Upper lobe of right lung (tissue), 1 donor: Measurements from ENCODE around the gene SLC23A1. TPM values are rescaled to one million over a fixed set of nuclear protein-coding genes. Genes with fewer than 3 reads are reported as not detected.

Experiments
- ATAC-seq: fragments of 200-7000 bp; cut with Tn5 transposase; one replicate; pipeline ENCODE4 v1.9.1; 2020; ENCODE audit warnings: mild to moderate bottlenecking, moderate library complexity
- DNase-seq: peaks from one replicate; pipeline ENCODE4 v3.0.0-alpha.2; 2020
- H3K27ac ChIP-seq: fragments of 200-600 bp; one replicate; pipeline ENCODE4 v1.8.0; 2022
- H3K27me3 ChIP-seq: fragments of 200-600 bp; one replicate; pipeline ENCODE4 v1.8.0; 2022; ENCODE audit warnings: mild to moderate bottlenecking
- H3K36me3 ChIP-seq: fragments of 200-600 bp; one replicate; pipeline ENCODE4 v1.8.0; 2022
- H3K4me1 ChIP-seq: fragments of 200-600 bp; one replicate; pipeline ENCODE4 v1.8.0; 2022
- H3K4me3 ChIP-seq: fragments of 200-600 bp; one replicate; pipeline ENCODE4 v1.8.0; 2022; ENCODE audit warnings: mild to moderate bottlenecking
- H3K9me3 ChIP-seq: fragments of 200-600 bp; one replicate; pipeline ENCODE4 v1.8.0; 2022
- intact Hi-C: fragments of 100-400 bp; cut with DNase I; formaldehyde crosslinking; loops from one replicate; pipeline ENCODE4 v1.11.0; 2022
- total RNA-seq: library from RNA; stranded (reverse); fragmentation: NEBNext Ultra II Directional; extraction: Animal tissue kit (Norgen Biotek cat#: 25700); gene quantifications from one replicate; pipeline ENCODE4 v1.2.1, GENCODE V29; 2021
- TF ChIP-seq, protein P1 (sequence below): fragments of 200-600 bp; IDR thresholded peaks from one replicate; pipeline ENCODE4 v1.8.0; 2022; ENCODE audit warnings: antibody characterized with exemption
- donor health status: DM: no; HTN: yes; CAD: no; lungs with severe emphysema.

SLC23A1 gene
- total RNA-seq, 1 donor from 2014 or later = not detected

- H3K4me3 ChIP-seq = no peak overlapping the region
- TF ChIP-seq, protein P1, sequence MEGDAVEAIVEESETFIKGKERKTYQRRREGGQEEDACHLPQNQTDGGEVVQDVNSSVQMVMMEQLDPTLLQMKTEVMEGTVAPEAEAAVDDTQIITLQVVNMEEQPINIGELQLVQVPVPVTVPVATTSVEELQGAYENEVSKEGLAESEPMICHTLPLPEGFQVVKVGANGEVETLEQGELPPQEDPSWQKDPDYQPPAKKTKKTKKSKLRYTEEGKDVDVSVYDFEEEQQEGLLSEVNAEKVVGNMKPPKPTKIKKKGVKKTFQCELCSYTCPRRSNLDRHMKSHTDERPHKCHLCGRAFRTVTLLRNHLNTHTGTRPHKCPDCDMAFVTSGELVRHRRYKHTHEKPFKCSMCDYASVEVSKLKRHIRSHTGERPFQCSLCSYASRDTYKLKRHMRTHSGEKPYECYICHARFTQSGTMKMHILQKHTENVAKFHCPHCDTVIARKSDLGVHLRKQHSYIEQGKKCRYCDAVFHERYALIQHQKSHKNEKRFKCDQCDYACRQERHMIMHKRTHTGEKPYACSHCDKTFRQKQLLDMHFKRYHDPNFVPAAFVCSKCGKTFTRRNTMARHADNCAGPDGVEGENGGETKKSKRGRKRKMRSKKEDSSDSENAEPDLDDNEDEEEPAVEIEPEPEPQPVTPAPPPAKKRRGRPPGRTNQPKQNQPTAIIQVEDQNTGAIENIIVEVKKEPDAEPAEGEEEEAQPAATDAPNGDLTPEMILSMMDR = peak; percentile 86
- no peaks in the 10 kb centered on the region for H3K27me3 ChIP-seq
- peak; percentile 94 for ATAC-seq
- peaks cover 46% of the 10 kb centered on the region for H3K36me3 ChIP-seq
- no peak for DNase-seq
- intact Hi-C loops = loop anchor here (5.0 kb wide), 1 partner anchor 90 kb away; no protein-coding TSS in a partner anchor
- H3K27ac ChIP-seq = no peak overlapping the region
- no peaks in the 10 kb centered on the region for H3K9me3 ChIP-seq
- H3K4me1 ChIP-seq = peaks cover 7% of the 10 kb centered on the region
Measured at GRCh38 chr5:139422307-139422893, 39.3 kb upstream of the SLC23A1 start.

GRCh38 chr5:139419226-139420192 lies 36.4 kb upstream of the SLC23A1 start:
- no peak for ATAC-seq
- TF ChIP-seq, protein P1 = no peak
- H3K9me3 ChIP-seq = no peaks in the 10 kb centered on the region
- H3K4me1 ChIP-seq = peaks cover 18% of the 10 kb centered on the region
- H3K4me3 ChIP-seq = no peak overlapping the region
- DNase-seq = no peak
- intact Hi-C loops = loop anchor here (5.0 kb wide), 1 partner anchor 93 kb away; no protein-coding TSS in a partner anchor
- H3K27ac ChIP-seq = no peak overlapping the region
- peaks cover 31% of the 10 kb centered on the region for H3K36me3 ChIP-seq
- H3K27me3 ChIP-seq = no peaks in the 10 kb centered on the region

GRCh38 chr5:139418793-139419192 lies 35.7 kb upstream of the SLC23A1 start:
- ATAC-seq (no peak), DNase-seq (no peak)
- Histone ChIP-seq H3K27me3 (no peaks in the 10 kb centered on the region), H3K4me3 (no peak overlapping the region), H3K36me3 (peaks cover 25% of the 10 kb centered on the region), H3K27ac (no peak overlapping the region), H3K9me3 (no peaks in the 10 kb centered on the region), H3K4me1 (peaks cover 18% of the 10 kb centered on the region)
- intact Hi-C loops = no loop called here
- TF ChIP-seq, protein P1 = no peak

- TF ChIP-seq, protein P1 = no peak
- ATAC-seq = no peak
- Histone ChIP-seq H3K4me1 (peaks cover 18% of the 10 kb centered on the region), H3K4me3 (no peak overlapping the region), H3K9me3 (no peaks in the 10 kb centered on the region), H3K27ac (no peak overlapping the region), H3K36me3 (peaks cover 20% of the 10 kb centered on the region), H3K27me3 (no peaks in the 10 kb centered on the region)
- no peak for DNase-seq
- intact Hi-C loops = no loop called here
Measured at GRCh38 chr5:139417214-139417613, 34.1 kb upstream of the SLC23A1 start.

DNA sequence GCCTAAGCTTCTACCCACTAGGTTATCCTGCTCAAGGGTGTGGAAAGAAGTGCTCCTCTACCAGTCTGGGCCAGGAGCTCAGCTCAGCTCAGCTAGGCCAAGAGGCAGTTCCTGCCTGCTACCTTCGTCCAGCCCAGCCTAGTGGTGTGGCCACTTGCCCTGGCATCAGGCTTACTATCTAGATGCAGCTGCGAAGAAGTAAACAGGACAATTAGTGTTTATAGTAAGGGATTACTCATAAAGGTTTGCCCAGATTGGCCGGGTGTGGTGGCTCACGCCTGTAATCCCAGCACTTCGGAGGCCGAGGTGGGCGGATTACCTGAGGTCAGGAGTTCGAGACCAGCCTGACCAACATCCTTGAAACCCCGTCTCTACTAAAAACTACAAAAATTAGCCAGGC lies 33.6 kb upstream of the SLC23A1 start:
- Histone ChIP-seq H3K9me3 (no peaks in the 10 kb centered on the region), H3K36me3 (peaks cover 20% of the 10 kb centered on the region), H3K4me1 (peaks cover 18% of the 10 kb centered on the region), H3K27ac (no peak overlapping the region), H3K4me3 (no peak overlapping the region), H3K27me3 (no peaks in the 10 kb centered on the region)
- ATAC-seq (peak; percentile 34), DNase-seq (no peak)
- intact Hi-C loops = no loop called here
- TF ChIP-seq, protein P1 = no peak
